Activated CD8-positive, alpha-beta memory T cell treated with anti-CD3 and anti-CD28 coated beads for 1 hour (primary cell): ENCODE data around the gene MAP3K7.

Source experiments
- DNase-seq, 2 donors: peaks; one replicate each; pipeline ENCODE4 v3.0.0-alpha.2; 2020; ENCODE audit warnings: low read depth in 1 of 2; ENCODE audit errors: extremely low read depth in 1 of 2

MAP3K7 gene

GRCh38 chr6:90586836-90587638 is at the start of gene MAP3K7:
Gene MAP3K7, minus strand, starts transcription at chr6:90587072. Its CDS starts 189 bp downstream, at chr6:90586883.
- DNase-seq, result peak; percentile 87

- no peak for DNase-seq
Measured at GRCh38 chr6:90631046-90631445, 44.2 kb upstream of the MAP3K7 start.

- DNase-seq, result no peak
Measured at GRCh38 chr6:90621581-90621980, 34.7 kb upstream of the MAP3K7 start.

DNA sequence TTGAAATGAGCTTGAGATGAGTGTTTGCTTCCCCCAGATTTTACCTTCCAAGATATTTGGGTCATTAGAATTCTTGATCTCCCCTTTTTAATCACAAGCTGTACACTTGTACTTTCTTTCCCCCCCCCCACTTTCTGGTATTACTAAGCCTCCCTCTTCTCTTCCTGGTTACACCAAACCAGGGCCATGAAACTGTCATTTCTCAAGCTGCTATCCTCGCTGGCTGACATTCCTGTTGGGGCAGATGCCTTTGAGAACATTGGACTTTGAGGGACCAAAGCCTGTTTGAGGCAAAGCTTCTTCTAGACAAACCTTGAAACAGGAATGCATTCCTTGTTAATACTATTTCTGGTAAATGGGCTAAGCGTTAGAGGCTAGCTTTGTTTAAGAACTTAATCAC is 32.3 kb upstream of the MAP3K7 start:
- DNase-seq, result no peak

GRCh38 chr6:90612313-90612680 is 25.4 kb upstream of the MAP3K7 start:
- no peak for DNase-seq

GRCh38 chr6:90611543-90612312 is 24.9 kb upstream of the MAP3K7 start:
- DNase-seq, result no peak

GRCh38 chr6:90610751-90611542 is 24.1 kb upstream of the MAP3K7 start:
- no peak for DNase-seq

DNA sequence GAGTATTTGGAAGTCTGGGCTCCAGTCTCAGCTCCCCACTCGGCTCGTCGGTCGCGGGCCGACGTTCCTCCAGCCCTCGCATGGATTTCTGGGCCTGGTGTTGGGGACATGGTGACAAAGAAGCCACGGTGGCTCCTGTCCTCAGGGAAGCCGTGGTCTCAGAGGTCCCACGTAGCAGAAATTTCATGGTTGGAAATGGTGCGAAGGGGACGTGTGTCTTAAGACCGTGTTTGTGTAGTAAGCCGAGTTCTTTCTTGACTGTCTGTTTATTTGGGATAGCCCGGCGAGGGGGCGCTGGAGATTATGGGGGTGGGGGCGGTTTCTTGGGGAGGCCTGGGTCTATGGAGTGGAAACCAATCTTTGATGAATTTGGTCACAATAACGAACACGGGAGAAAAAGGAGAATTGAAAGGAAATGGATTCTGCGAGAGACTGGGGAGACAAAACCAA is 23.5 kb upstream of the MAP3K7 start:
- no peak for DNase-seq

- no peak for DNase-seq
Measured at GRCh38 chr6:90605749-90606340, 19.0 kb upstream of the MAP3K7 start.

- DNase-seq, result no peak
Measured at GRCh38 chr6:90604546-90604945, 17.7 kb upstream of the MAP3K7 start.

GRCh38 chr6:90599151-90599550 is 12.3 kb upstream of the MAP3K7 start:
- no peak for DNase-seq

DNA sequence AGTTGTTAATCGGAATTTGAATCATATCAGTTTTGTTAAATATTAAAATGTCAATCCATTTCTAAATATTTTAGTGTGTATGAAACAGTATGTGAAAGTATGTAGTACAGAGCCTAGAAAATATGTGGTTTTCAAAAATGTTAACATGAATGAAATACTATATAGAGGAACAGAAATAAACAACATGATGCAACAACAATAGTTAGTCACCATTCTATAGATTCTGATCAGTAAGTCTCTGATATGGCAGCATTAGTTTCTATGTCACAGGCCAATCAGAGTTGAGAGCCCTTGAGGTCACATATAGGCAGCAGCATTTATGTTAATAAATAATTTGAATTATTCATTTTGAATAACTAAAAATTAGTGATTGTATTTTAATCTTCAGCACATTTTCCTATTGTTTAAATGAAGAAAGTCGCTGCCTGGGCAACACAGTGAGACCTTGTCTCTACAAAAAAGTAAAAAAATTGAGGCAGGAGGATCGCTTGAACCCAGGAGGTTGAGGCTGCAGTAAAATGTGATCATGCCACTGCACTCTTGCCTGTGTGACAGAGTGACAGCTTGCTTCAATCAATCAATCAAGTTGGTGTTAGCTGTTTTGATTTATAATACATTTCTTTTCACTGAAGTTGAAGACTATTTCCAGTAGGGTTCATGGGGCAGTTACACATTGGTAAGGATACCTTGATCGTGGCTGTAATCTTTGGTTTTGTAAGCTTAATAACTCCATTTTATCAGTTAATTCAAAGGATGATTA is 11.5 kb upstream of the MAP3K7 start:
- DNase-seq, result no peak

DNA sequence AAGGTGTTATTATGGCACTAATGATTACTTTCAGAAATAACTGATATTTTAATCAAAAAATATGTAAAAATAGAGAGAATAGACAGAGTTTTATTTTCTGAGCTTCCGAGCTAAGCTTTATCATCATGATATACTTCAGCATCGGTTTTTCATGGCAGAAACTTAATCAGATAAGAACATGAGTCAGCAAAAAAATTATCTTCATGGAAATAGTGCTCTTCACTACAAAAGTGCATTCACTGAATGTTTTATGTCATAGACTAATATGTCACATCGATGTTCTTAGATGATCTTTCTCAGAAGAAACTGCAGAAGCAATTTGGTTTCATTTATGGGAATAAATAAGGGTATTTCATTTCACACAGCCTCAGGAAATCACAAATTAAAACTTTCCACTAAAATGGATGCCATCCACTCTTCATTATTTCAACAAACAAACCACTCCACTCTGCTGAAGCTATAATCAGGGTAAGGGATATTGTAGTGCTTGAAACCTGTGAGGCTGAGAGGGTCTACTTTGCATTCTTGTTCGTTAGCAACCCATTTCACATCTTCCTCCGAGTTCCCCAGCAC is 10.2 kb upstream of the MAP3K7 start:
- no peak for DNase-seq

- DNase-seq, result no peak
Measured at GRCh38 chr6:90595854-90596253, 9.0 kb upstream of the MAP3K7 start.

GRCh38 chr6:90586546-90586835 is 381 bp downstream of the MAP3K7 start:
- peak in 1 of 2 donors; percentile 17 for DNase-seq

DNA sequence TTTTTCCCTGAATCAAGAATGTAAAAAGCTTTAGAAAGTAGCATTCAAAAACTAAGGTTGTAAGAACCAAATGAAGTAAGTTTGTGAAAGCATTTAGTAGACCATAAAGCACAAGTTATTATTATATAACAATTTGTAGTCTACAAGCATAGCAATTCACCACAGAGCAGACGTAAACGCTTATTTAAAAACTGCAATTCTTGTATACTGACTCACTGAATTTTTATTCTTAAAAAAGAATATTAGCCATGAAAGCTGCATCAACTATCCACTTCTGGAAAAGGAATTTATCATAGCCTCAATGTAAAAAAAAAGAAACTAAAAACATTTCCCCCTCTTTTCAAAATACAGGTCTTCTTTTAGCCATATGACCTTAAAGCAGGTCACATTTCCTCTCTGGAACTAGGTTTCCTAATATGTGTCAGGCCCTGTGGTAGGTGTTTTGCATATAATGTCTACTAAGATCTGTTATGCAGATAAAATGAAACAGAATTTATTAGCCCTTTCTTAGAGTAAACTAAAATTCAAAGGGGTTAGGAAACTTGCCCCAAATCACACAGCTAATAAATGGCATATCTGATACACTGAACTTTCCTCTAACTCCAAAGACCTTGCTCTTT is 2.1 kb downstream of the MAP3K7 start:
- no peak for DNase-seq

- no peak for DNase-seq
Measured at GRCh38 chr6:90583836-90584481, 2.9 kb downstream of the MAP3K7 start.

GRCh38 chr6:90583179-90583835 is 3.6 kb downstream of the MAP3K7 start:
- DNase-seq, result no peak

DNA sequence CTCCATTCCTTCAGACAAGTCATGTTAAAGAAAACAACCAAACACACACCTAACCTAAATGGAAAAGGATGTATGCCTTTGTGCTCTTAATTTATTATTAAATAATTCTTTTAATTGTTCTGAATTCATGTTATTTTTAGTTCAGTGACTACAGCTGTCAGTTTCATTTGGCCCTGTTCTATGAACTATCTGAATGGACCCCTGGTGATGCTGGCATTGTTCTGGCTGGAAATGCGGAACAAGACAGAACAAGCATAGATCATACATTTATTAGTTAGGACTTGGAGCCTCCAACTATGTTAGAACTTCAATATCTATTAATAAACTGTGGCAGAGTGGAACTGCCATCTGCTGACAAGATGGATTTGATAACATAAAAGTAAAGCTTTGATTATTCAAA is 5.7 kb downstream of the MAP3K7 start:
- no peak for DNase-seq
